Cardiac septum (tissue), 1 donor: ENCODE measurements around the gene CFAP141. TPM values are rescaled to one million over a fixed set of nuclear protein-coding genes. Genes with fewer than 3 reads are reported as not detected.

Experiments used
- microRNA-seq: library from miRNA; unstranded; fragments of <30 nt; microRNA quantifications from one replicate; pipeline ENCODE4 v1.2.0, GENCODE V29; 2020
- total RNA-seq: library from RNA; stranded (reverse); fragmentation: NEBNext Ultra II Directional; extraction: Animal tissue kit (Norgen Biotek cat#: 25700); gene quantifications from one replicate; pipeline ENCODE4 v1.2.1, GENCODE V29; 2021
- donor health status: DM: no; HTN: no; CAD: no.

CFAP141 gene
- total RNA-seq, 1 donor from 2014 or later: not detected

Small RNA genes lying within 50 kb of the gene (microRNA-seq; reads per million reads assigned to microRNA genes)
- 20.0 reads per million, percentile 36 among the genes with 10 or more reads in this experiment for gene MIR190B

Other genes with a start within 250 kb of the CFAP141 start
- gene CRTC2, start 247.7 kb downstream of the CFAP141 start, total RNA-seq: 20.6 TPM
- gene SLC39A1, start 242.8 kb downstream of the CFAP141 start, total RNA-seq: 40.2 TPM
- gene CREB3L4, start 238.4 kb downstream of the CFAP141 start, total RNA-seq: 3.8 TPM
- gene JTB, start 228.7 kb downstream of the CFAP141 start, total RNA-seq: 61.7 TPM
- gene RAB13, start 220.0 kb downstream of the CFAP141 start, total RNA-seq: 57.3 TPM
- 712 TPM for gene RPS27, start 215.6 kb downstream of the CFAP141 start, total RNA-seq
- 0.48 TPM for gene NUP210L, start 51.3 kb downstream of the CFAP141 start, total RNA-seq
- 364 TPM for gene TPM3, start 14.2 kb downstream of the CFAP141 start, total RNA-seq
- gene UBAP2L, start 14.6 kb upstream of the CFAP141 start, total RNA-seq: 111 TPM
- gene HAX1, start 66.3 kb upstream of the CFAP141 start, total RNA-seq: 132 TPM
- 0.70 TPM for gene AQP10, start 114.8 kb upstream of the CFAP141 start, total RNA-seq
- 22.5 TPM for gene ATP8B2, start 119.2 kb upstream of the CFAP141 start, total RNA-seq
- 5.2 TPM for gene IL6R, start 199.0 kb upstream of the CFAP141 start, total RNA-seq